Karpas-422 (cell line): ENCODE measurements around the gene RPS29. TPM values are rescaled to one million over a fixed set of nuclear protein-coding genes. Genes with fewer than 3 reads are reported as not detected.
A peak's percentile ranks its signal among the peaks of the same experiment; 100 is the strongest.
"Not testable (repeated sequence)": the region's sequence is repeated elsewhere in the genome, so short reads cannot be mapped to it uniquely, and the experiment has no call there.

ENCODE experiments used
- DNase-seq: peaks from one replicate; pipeline ENCODE4 v3.0.0-alpha.2; 2015
- H2AFZ ChIP-seq: fragments of 200-600 bp; sonication (generic); 2 replicates; pipeline ENCODE4 v1.6.1; 2014; ENCODE audit warnings: antibody characterized with exemption, low read length, mixed read lengths
- H3K27ac ChIP-seq: fragments of 200-600 bp; sonication (generic); 2 replicates; pipeline ENCODE4 v1.5.1; 2014; ENCODE audit warnings: mild to moderate bottlenecking, low read length, moderate library complexity
- H3K27me3 ChIP-seq: fragments of 200-600 bp; sonication (generic); 2 replicates; pipeline ENCODE4 v1.6.1; 2014; ENCODE audit warnings: low read length, mixed read lengths
- H3K36me3 ChIP-seq: fragments of 200-600 bp; sonication (generic); 2 replicates; pipeline ENCODE4 v1.6.1; 2014; ENCODE audit warnings: low read length, mixed read lengths; ENCODE audit not compliant: insufficient read depth
- H3K4me1 ChIP-seq: fragments of 200-600 bp; sonication (generic); 2 replicates; pipeline ENCODE4 v1.6.1; 2014; ENCODE audit warnings: mild to moderate bottlenecking, low read length, mixed read lengths
- H3K4me2 ChIP-seq: fragments of 200-600 bp; sonication (generic); 2 replicates; pipeline ENCODE4 v1.6.1; 2014; ENCODE audit warnings: low read length, low read depth, mild to moderate bottlenecking; ENCODE audit not compliant: poor library complexity, severe bottlenecking
- H3K4me3 ChIP-seq: fragments of 200-600 bp; sonication (generic); 2 replicates; pipeline ENCODE4 v1.5.1; 2014; ENCODE audit warnings: mild to moderate bottlenecking, antibody characterized with exemption, low read length, mixed read lengths
- H3K79me2 ChIP-seq: fragments of 200-600 bp; sonication (generic); 2 replicates; pipeline ENCODE4 v1.6.1; 2014; ENCODE audit warnings: mild to moderate bottlenecking, low read length, mixed read lengths
- H3K9ac ChIP-seq: fragments of 200-600 bp; sonication (generic); 2 replicates; pipeline ENCODE4 v1.6.0; 2014; ENCODE audit warnings: low read length
- H3K9me2 ChIP-seq: fragments of 200-600 bp; sonication (generic), shearing (Covaris generic); replicated peaks from 2 replicates; pipeline ENCODE4 v1.6.0; 2014; ENCODE audit warnings: mild to moderate bottlenecking, low read length, moderate library complexity; ENCODE audit not compliant: insufficient read depth
- H3K9me3 ChIP-seq: fragments of 300-700, 200-600 bp; sonication (generic); 2 replicates; pipeline ENCODE4 v1.6.1; 2014; ENCODE audit warnings: low read length, mixed read lengths
- H4K20me1 ChIP-seq: fragments of 200-600 bp; sonication (generic); 2 replicates; pipeline ENCODE4 v1.6.1; 2014; ENCODE audit warnings: mild to moderate bottlenecking, antibody characterized with exemption, low read length, low read depth; ENCODE audit not compliant: insufficient read depth
- total RNA-seq: library from RNA; depleted of rRNA; stranded (reverse); fragments of >200 nt; shearing (Covaris generic); gene quantifications from 2 replicates; pipeline ENCODE4 v1.2.3, GENCODE V29; 2014; ENCODE audit warnings: low replicate concordance

Gene RPS29
- total RNA-seq, 1 experiment from 2014 or later = 11,491 TPM

GRCh38 chr14:49621114-49621881, 35.1 kb upstream of the RPS29 start:
- peak; percentile 96 for DNase-seq
- Histone ChIP-seq H3K27ac (peak overlapping the region; percentile 90), H3K36me3 (peaks cover 46% of the 10 kb centered on the region), H2AFZ (peak overlapping the region; percentile 73; the same call in 1 of the 2 replicates), H3K9me2 (no peaks in the 10 kb centered on the region), H3K27me3 (no peaks in the 10 kb centered on the region), H3K4me3 (peak overlapping the region; percentile 95), H3K79me2 (peaks cover 87% of the 10 kb centered on the region), H4K20me1 (peaks cover 43% of the 10 kb centered on the region), H3K9me3 (no peaks in the 10 kb centered on the region), H3K9ac (peak overlapping the region; percentile 95), H3K4me1 (peaks cover 65% of the 10 kb centered on the region), H3K4me2 (peak overlapping the region; percentile 96)

- peak; percentile 100 for DNase-seq
- Histone ChIP-seq H2AFZ (peak within 1 kb of the TSS; percentile 73; the same call in 1 of the 2 replicates), H3K27me3 (no peaks in the 10 kb centered on the region), H3K9me3 (no peaks in the 10 kb centered on the region), H3K9me2 (no peaks in the 10 kb centered on the region), H3K4me3 (peak within 1 kb of the TSS; percentile 95), H3K9ac (peak within 1 kb of the TSS; percentile 95), H3K36me3 (peaks cover 42% of the 10 kb centered on the region), H3K79me2 (peaks cover 81% of the 10 kb centered on the region), H3K4me1 (peaks cover 62% of the 10 kb centered on the region), H3K4me2 (peak within 1 kb of the TSS; percentile 96), H3K27ac (peak within 1 kb of the TSS; percentile 90), H4K20me1 (peaks cover 43% of the 10 kb centered on the region)
Measured at GRCh38 chr14:49620182-49621113, 34.3 kb upstream of the RPS29 start, which contains the start of the genes MGAT2 and RPL36AL. MGAT2 (plus strand) TSS chr14:49620799; CDS start chr14:49621269, 470 bp downstream. RPL36AL (minus strand) TSS chr14:49620626; CDS start chr14:49619104, 1,522 bp downstream.

GRCh38 chr14:49619730-49620129, 33.5 kb upstream of the RPS29 start:
- H3K9me2 ChIP-seq = no peaks in the 10 kb centered on the region
- peak overlapping the region; percentile 96 for H3K4me2 ChIP-seq
- H3K27ac ChIP-seq = peak overlapping the region; percentile 90
- no peak for DNase-seq
- peaks cover 79% of the 10 kb centered on the region for H3K79me2 ChIP-seq
- H3K9ac ChIP-seq = peak overlapping the region; percentile 95
- peaks cover 62% of the 10 kb centered on the region for H3K4me1 ChIP-seq
- no peaks in the 10 kb centered on the region for H3K27me3 ChIP-seq
- H4K20me1 ChIP-seq = peaks cover 43% of the 10 kb centered on the region
- no peaks in the 10 kb centered on the region for H3K9me3 ChIP-seq
- peaks cover 43% of the 10 kb centered on the region for H3K36me3 ChIP-seq
- H3K4me3 ChIP-seq = peak overlapping the region; percentile 95
- no peak overlapping the region for H2AFZ ChIP-seq

GRCh38 chr14:49619273-49619672, 33.1 kb upstream of the RPS29 start:
- Histone ChIP-seq H3K4me2 (peak overlapping the region; percentile 96), H3K4me1 (peaks cover 60% of the 10 kb centered on the region), H3K9ac (peak overlapping the region; percentile 95), H3K36me3 (peaks cover 44% of the 10 kb centered on the region), H3K79me2 (peaks cover 77% of the 10 kb centered on the region), H3K27ac (peak overlapping the region; percentile 90), H3K4me3 (peak overlapping the region; percentile 95), H4K20me1 (peaks cover 43% of the 10 kb centered on the region)
- DNase-seq, H2AFZ ChIP-seq, H3K27me3 ChIP-seq, H3K9me3 ChIP-seq, H3K9me2 ChIP-seq: not testable (repeated sequence)

- Histone ChIP-seq H3K9me3 (no peaks in the 10 kb centered on the region), H3K4me2 (peak overlapping the region; percentile 96), H3K79me2 (peaks cover 73% of the 10 kb centered on the region), H3K27me3 (no peaks in the 10 kb centered on the region), H3K4me1 (peaks cover 47% of the 10 kb centered on the region), H3K4me3 (peak overlapping the region; percentile 95), H3K36me3 (peaks cover 42% of the 10 kb centered on the region), H4K20me1 (peaks cover 40% of the 10 kb centered on the region), H3K9me2 (no peaks in the 10 kb centered on the region), H3K9ac (peak overlapping the region; percentile 18; the same call in 1 of the 2 replicates), H3K27ac (peak overlapping the region; percentile 90), H2AFZ (no peak overlapping the region)
- DNase-seq = peak; percentile 70
Measured at GRCh38 chr14:49617852-49618519, 31.8 kb upstream of the RPS29 start.

GRCh38 chr14:49615776-49616175, 29.6 kb upstream of the RPS29 start:
- peaks cover 27% of the 10 kb centered on the region for H3K4me1 ChIP-seq
- no peak overlapping the region for H3K27ac ChIP-seq
- H3K4me2 ChIP-seq = no peak overlapping the region
- H3K27me3 ChIP-seq = no peaks in the 10 kb centered on the region
- no peaks in the 10 kb centered on the region for H3K9me2 ChIP-seq
- no peak overlapping the region for H3K4me3 ChIP-seq
- H3K9ac ChIP-seq = no peak overlapping the region
- H3K79me2 ChIP-seq = peaks cover 72% of the 10 kb centered on the region
- H4K20me1 ChIP-seq = peaks cover 24% of the 10 kb centered on the region
- H3K36me3 ChIP-seq = peaks cover 29% of the 10 kb centered on the region
- no peaks in the 10 kb centered on the region for H3K9me3 ChIP-seq
- H2AFZ ChIP-seq = no peak overlapping the region
- DNase-seq = peak; percentile 40

- Histone ChIP-seq H3K79me2 (peaks cover 71% of the 10 kb centered on the region), H3K36me3 (peaks cover 32% of the 10 kb centered on the region), H3K4me1 (peaks cover 24% of the 10 kb centered on the region), H2AFZ (no peak overlapping the region), H3K4me2 (no peak overlapping the region), H3K27me3 (no peaks in the 10 kb centered on the region), H4K20me1 (peaks cover 12% of the 10 kb centered on the region), H3K9me2 (no peaks in the 10 kb centered on the region), H3K9ac (no peak overlapping the region), H3K9me3 (no peaks in the 10 kb centered on the region), H3K4me3 (no peak overlapping the region), H3K27ac (no peak overlapping the region)
- no peak for DNase-seq
Measured at GRCh38 chr14:49614196-49614595, 28.0 kb upstream of the RPS29 start.
